Keratinocyte (primary cell): ENCODE measurements around the gene PIERCE2.

Experiments
- CTCF ChIP-seq, 3 experiments: IDR thresholded peaks in 1 of 3; conservative IDR thresholded peaks in 1 of 3; optimal IDR thresholded peaks in 1 of 3; 2 replicates in 2 of 3; 3 replicates in 1 of 3; pipeline versions ENCODE3 to v1.5.1; 2011; ENCODE audit warnings: low read length in 3 of 3, mild to moderate bottlenecking in 3 of 3, moderate library complexity in 2 of 3, control low read depth in 1 of 3, inconsistent platforms in 1 of 3; ENCODE audit not compliant: insufficient read depth in 2 of 3; ENCODE audit errors: extremely low read depth in 1 of 3
- EZH2 ChIP-seq: IDR thresholded peaks from one replicate; pipeline ENCODE4 v1.6.1; 2012; ENCODE audit warnings: inconsistent platforms, mild to moderate bottlenecking, low read length, moderate library complexity

DNA sequence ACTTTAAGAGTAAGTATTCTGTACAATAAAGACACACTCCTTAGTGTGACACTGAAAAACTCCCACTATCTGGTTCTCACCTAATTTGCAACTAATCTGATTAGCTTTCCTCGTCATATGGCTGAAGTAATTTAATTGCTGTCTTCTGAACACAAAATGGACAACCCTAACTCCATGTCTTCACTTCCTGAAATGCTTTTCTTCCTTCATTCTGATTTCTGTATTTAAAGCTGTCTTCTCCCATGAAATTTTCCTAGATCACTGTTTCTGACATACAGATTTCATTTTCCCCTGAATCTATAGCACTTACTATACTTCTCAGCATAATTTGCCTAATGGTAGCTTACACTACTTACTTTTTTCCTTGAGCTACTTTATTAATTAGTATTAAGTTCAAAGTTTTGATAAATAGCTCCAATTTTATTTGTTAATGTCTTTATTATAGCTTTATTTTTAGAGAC lies 6.5 kb upstream of the PIERCE2 start:
- TF ChIP-seq EZH2: no peak
- TF ChIP-seq CTCF (optimal IDR thresholded peaks at IDR 0.05 in 1 of 3, IDR thresholded peaks at IDR 0.05 in 1 of 3, conservative IDR thresholded peaks at IDR 0.05 in 1 of 3; ENCODE audit: extremely low read depth in 1 of 3, insufficient read depth in 2 of 3, low read length in 3 of 3): no peak
